SK-N-SH treated with all-trans-retinoic acid at 6 μM for 48 hours (cell line): ENCODE data around the gene TSSK2.

Experiments
- CSDC2 ChIP-seq: fragments of 250-450 bp; sonication (Bioruptor Pico); IDR thresholded peaks from 2 replicates; pipeline ENCODE4 v1.5.0; 2020; ENCODE audit warnings: mild to moderate bottlenecking, moderate library complexity
- ESRRG ChIP-seq: fragments of 250-450 bp; sonication (Bioruptor Pico); IDR thresholded peaks from 2 replicates; pipeline ENCODE4 v1.6.1; 2021; ENCODE audit warnings: mild to moderate bottlenecking
- PATZ1 ChIP-seq: fragments of 250-450 bp; sonication (Bioruptor Pico); IDR thresholded peaks from 2 replicates; pipeline ENCODE4 v1.8.0; 2020; ENCODE audit warnings: mild to moderate bottlenecking, moderate library complexity, borderline replicate concordance
- RARB ChIP-seq: fragments of 250-450 bp; sonication (Bioruptor Pico); IDR thresholded peaks from 2 replicates; pipeline ENCODE4 v1.8.0; 2021; ENCODE audit warnings: mild to moderate bottlenecking, moderate library complexity
- SNAI2 ChIP-seq: fragments of 250-450 bp; sonication (Bioruptor Pico); IDR thresholded peaks from 2 replicates; pipeline ENCODE4 v1.5.0; 2020; ENCODE audit warnings: mild to moderate bottlenecking, moderate library complexity
- TCF4 ChIP-seq: fragments of 250-450 bp; sonication (Bioruptor Pico); IDR thresholded peaks from 2 replicates; pipeline ENCODE4 v1.8.0; 2021; ENCODE audit warnings: mild to moderate bottlenecking, moderate library complexity, borderline replicate concordance
- ZFP30 ChIP-seq: fragments of 450-650 bp; formaldehyde crosslinking; IDR thresholded peaks from 2 replicates; pipeline ENCODE4 v1.5.0; 2022; ENCODE audit warnings: mild to moderate bottlenecking, moderate library complexity
- ZNF8 ChIP-seq: fragments of 450-650 bp; formaldehyde crosslinking; IDR thresholded peaks from 2 replicates; pipeline ENCODE4 v1.5.0; 2020; ENCODE audit warnings: mild to moderate bottlenecking, moderate library complexity

GRCh38 chr22:19115628-19116027 is 15.5 kb upstream of the TSSK2 start:
- TF ChIP-seq PATZ1 (CRISPR knock-in tag) (no peak), TCF4 (CRISPR knock-in tag) (no peak), RARB (CRISPR knock-in tag) (no peak), CSDC2 (CRISPR knock-in tag) (no peak), ZNF8 (no peak), ZFP30 (no peak), SNAI2 (CRISPR knock-in tag) (no peak), ESRRG (no peak)
